ENCODE results near the gene ALDH3B2.
"Not testable (repeated sequence)": the region's sequence is repeated elsewhere in the genome, so short reads cannot be mapped to it uniquely, and the experiment has no call there.

Gene ALDH3B2

GRCh38 chr11:67685641-67686332 lies 11.4 kb upstream of the ALDH3B2 start:
- DNase-seq (ENCODE audit: low spot score): not testable (repeated sequence)

- DNase-seq (ENCODE audit: low spot score): not testable (repeated sequence)
These were observed 8.0 kb upstream of the ALDH3B2 start for GRCh38 chr11:67682126-67683034.

GRCh38 chr11:67680696-67681470 lies 6.5 kb upstream of the ALDH3B2 start:
- no peak for DNase-seq (ENCODE audit: low spot score)

- no peak for DNase-seq (ENCODE audit: low spot score)
These were observed 780 bp upstream of the ALDH3B2 start for GRCh38 chr11:67675058-67675747.

- no peak for DNase-seq (ENCODE audit: low spot score)
These were observed 521 bp downstream of the ALDH3B2 start for GRCh38 chr11:67673902-67674301.

- DNase-seq (ENCODE audit: low spot score): no peak
These were observed 1.1 kb downstream of the ALDH3B2 start for GRCh38 chr11:67673358-67673757.

- no peak for DNase-seq (ENCODE audit: low spot score)
These were observed 3.3 kb downstream of the ALDH3B2 start for GRCh38 chr11:67671211-67671520.

GRCh38 chr11:67670316-67671210 lies 3.9 kb downstream of the ALDH3B2 start:
- DNase-seq (ENCODE audit: low spot score): no peak

GRCh38 chr11:67668192-67668551 lies 6.3 kb downstream of the ALDH3B2 start:
- no peak for DNase-seq (ENCODE audit: low spot score)

GRCh38 chr11:67667490-67668191 lies 6.8 kb downstream of the ALDH3B2 start:
- no peak for DNase-seq (ENCODE audit: low spot score)

- DNase-seq (ENCODE audit: low spot score): no peak
These were observed 7.5 kb downstream of the ALDH3B2 start for GRCh38 chr11:67666676-67667489.

- no peak for DNase-seq (ENCODE audit: low spot score)
These were observed 8.1 kb downstream of the ALDH3B2 start for GRCh38 chr11:67666303-67666645.

- DNase-seq (ENCODE audit: low spot score): no peak
These were observed 8.7 kb downstream of the ALDH3B2 start for GRCh38 chr11:67665541-67666302.

- DNase-seq (ENCODE audit: low spot score): no peak
These were observed 9.5 kb downstream of the ALDH3B2 start for GRCh38 chr11:67664696-67665540.

GRCh38 chr11:67664213-67664585 lies 10.2 kb downstream of the ALDH3B2 start:
- DNase-seq (ENCODE audit: low spot score): no peak

GRCh38 chr11:67663532-67664212 lies 10.8 kb downstream of the ALDH3B2 start:
- DNase-seq (ENCODE audit: low spot score): no peak

GRCh38 chr11:67662835-67663531 lies 11.4 kb downstream of the ALDH3B2 start:
- DNase-seq (ENCODE audit: low spot score): no peak
